BE2C (cell line): ENCODE data around the gene HIVEP3.
"Not testable (repeated sequence)": the region's sequence is repeated elsewhere in the genome, so short reads cannot be mapped to it uniquely, and the experiment has no call there.

ENCODE experiments used
- DNase-seq: peaks from one replicate; pipeline ENCODE4 v3.0.0-alpha.2; 2020
- H3K27me3 ChIP-seq: fragments of 250-450 bp; sonication (Bioruptor Pico); 2 replicates; pipeline ENCODE4 v1.5.1; 2020; ENCODE audit warnings: mild to moderate bottlenecking
- H3K36me3 ChIP-seq: fragments of 250-450 bp; sonication (Bioruptor Pico); 2 replicates; pipeline ENCODE4 v1.5.1; 2020; ENCODE audit warnings: mild to moderate bottlenecking
- H3K4me1 ChIP-seq: fragments of 250-450 bp; sonication (Bioruptor Pico); 2 replicates; pipeline ENCODE4 v1.5.1; 2020
- H3K4me3 ChIP-seq: 2 replicates; pipeline ENCODE4 v1.5.1; 2011; ENCODE audit warnings: low read depth, low read length
- H3K9me3 ChIP-seq: fragments of 250-450 bp; sonication (Bioruptor Pico); 2 replicates; pipeline ENCODE4 v1.5.1; 2020
- TF ChIP-seq, protein P1 (sequence below): IDR thresholded peaks from 2 replicates; pipeline ENCODE4 v1.5.1; 2012; ENCODE audit warnings: mild to moderate bottlenecking, low read depth, low read length

Gene HIVEP3

DNA sequence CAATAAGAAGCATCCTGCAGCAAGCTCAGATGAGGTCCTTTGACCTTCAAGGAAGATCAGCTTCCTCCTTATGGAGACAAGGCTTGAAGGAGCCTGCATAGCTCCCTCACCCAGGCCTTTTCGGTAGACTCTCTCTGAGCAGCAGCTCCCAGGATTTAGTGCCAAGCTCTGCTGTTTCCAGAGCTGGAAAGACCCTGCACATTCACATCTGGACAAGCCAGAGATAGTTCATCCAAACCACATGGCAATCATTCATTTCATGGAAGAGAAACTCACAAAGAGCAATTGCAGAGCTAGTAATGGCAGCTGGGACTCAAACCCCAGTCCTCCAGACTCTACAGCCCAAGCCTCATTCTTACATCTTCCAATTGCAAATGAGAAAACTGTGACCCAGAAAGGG, 357.8 kb downstream of the HIVEP3 start:
- no peaks in the 10 kb centered on the region for H3K9me3 ChIP-seq
- TF ChIP-seq, protein P1, sequence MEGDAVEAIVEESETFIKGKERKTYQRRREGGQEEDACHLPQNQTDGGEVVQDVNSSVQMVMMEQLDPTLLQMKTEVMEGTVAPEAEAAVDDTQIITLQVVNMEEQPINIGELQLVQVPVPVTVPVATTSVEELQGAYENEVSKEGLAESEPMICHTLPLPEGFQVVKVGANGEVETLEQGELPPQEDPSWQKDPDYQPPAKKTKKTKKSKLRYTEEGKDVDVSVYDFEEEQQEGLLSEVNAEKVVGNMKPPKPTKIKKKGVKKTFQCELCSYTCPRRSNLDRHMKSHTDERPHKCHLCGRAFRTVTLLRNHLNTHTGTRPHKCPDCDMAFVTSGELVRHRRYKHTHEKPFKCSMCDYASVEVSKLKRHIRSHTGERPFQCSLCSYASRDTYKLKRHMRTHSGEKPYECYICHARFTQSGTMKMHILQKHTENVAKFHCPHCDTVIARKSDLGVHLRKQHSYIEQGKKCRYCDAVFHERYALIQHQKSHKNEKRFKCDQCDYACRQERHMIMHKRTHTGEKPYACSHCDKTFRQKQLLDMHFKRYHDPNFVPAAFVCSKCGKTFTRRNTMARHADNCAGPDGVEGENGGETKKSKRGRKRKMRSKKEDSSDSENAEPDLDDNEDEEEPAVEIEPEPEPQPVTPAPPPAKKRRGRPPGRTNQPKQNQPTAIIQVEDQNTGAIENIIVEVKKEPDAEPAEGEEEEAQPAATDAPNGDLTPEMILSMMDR = no peak

DNA sequence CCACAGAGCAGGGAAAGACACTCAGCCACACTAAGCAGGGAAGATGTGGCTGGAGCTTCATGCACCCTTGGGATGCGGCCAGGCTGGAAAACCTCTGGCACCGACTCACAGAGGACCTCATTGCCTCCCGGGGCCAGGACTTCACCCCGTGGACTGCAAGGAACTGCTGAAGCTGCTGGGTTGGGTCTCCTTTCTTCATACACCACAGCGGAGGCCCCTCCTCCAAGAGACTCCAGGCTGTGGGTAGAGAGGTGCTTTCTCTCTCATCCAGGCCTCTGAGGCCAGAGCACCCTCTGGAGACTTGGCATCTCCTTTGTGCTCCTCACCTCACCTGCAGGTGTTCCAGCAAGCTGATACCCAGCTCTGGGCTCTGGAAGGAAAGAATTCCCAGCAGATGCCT, 358.2 kb downstream of the HIVEP3 start:
- H3K9me3 ChIP-seq = no peaks in the 10 kb centered on the region
- no peaks in the 10 kb centered on the region for H3K27me3 ChIP-seq
- no peak for DNase-seq
- H3K4me1 ChIP-seq = no peaks in the 10 kb centered on the region
- no peak overlapping the region for H3K4me3 ChIP-seq
- TF ChIP-seq, protein P1 = no peak
- no peaks in the 10 kb centered on the region for H3K36me3 ChIP-seq

More for the DNA sequence above, 357.8 kb downstream of the HIVEP3 start:
- no peaks in the 10 kb centered on the region for H3K36me3 ChIP-seq
- H3K27me3 ChIP-seq = no peaks in the 10 kb centered on the region
- no peaks in the 10 kb centered on the region for H3K4me1 ChIP-seq
- H3K4me3 ChIP-seq = no peak overlapping the region
- no peak for DNase-seq

DNA sequence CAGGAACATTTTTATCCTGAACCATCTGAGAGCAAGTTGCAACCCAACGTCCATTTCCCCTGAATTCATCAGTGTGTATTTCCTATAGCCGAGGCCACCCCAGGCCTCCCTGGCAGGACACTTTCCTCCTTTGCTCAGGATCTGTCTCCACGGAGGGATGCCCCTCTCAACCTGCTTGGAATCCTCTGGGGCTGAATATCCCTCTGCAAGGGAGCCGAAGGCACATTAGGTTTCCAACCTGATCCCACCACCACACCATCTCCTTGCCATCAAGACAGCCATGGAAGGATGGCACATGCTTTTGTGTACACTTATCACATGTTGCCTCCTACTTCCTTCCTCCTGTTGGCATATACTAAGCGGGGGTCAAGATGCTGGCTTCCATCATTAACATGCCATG, 359.4 kb downstream of the HIVEP3 start:
- H3K27me3 ChIP-seq = no peaks in the 10 kb centered on the region
- H3K9me3 ChIP-seq = no peaks in the 10 kb centered on the region
- no peaks in the 10 kb centered on the region for H3K36me3 ChIP-seq
- no peak overlapping the region for H3K4me3 ChIP-seq
- H3K4me1 ChIP-seq = no peaks in the 10 kb centered on the region
- DNase-seq = no peak
- TF ChIP-seq, protein P1 = no peak

DNA sequence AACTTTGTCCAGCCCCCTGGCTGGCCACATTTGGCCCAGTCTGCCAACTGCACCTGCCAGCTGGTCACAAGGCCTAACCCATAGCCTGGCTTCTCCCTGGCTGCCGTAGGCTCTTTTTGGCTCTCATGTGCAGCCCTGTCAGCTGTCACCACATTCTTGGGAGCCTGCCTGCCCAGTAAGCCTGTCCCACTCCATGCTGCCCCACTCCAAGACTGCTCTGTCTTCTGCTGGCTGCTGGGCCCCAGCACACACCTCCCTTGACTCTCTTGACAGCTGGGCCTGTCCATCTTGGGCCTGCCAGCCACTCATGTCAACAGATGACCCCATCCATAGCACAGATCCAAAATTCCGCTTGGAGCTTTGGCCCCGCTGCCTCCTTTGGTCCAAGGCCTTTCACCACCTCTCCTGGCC, 360.0 kb downstream of the HIVEP3 start:
- H3K9me3 ChIP-seq = no peaks in the 10 kb centered on the region
- no peaks in the 10 kb centered on the region for H3K27me3 ChIP-seq
- no peak for DNase-seq
- H3K4me3 ChIP-seq = no peak overlapping the region
- no peaks in the 10 kb centered on the region for H3K4me1 ChIP-seq
- no peaks in the 10 kb centered on the region for H3K36me3 ChIP-seq
- TF ChIP-seq, protein P1 = no peak

DNA sequence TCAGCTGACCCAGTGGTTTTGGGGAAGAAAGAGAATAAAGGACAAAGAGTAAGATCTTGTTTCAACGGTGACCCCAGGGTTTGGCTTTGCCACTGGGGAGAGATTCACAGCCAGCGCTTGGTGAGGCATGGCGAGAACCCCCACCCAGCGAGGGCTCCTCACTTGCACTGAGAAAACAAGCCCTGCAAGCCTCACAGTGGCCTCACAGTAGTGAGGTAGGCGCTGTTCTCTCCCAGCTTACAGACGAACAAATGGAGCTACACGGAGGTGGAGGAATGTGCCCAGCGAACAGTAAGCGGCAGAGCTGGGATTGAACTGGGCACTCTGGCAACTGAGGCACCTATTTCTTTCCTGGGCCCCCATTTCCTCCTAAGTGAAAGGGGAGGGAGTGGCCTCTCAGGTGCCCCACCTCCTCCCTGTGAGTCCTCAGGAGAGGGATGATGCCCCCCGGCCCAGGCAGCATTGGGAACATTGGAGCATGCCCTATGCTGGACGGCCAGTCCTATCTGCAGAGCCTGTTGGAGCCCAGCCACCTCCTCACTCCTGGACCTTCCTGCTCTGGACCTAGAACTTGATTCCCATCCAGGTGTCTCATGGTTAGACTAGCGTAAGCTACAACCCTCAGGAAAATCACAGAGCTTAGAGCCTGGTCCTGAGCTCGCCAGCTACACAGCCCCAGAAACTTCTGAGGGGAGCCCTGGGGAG, 360.8 kb downstream of the HIVEP3 start:
- TF ChIP-seq, protein P1 = no peak
- Histone ChIP-seq H3K9me3 (no peaks in the 10 kb centered on the region), H3K4me1 (no peaks in the 10 kb centered on the region), H3K36me3 (no peaks in the 10 kb centered on the region), H3K4me3 (no peak overlapping the region), H3K27me3 (no peaks in the 10 kb centered on the region)
- DNase-seq = no peak

DNA sequence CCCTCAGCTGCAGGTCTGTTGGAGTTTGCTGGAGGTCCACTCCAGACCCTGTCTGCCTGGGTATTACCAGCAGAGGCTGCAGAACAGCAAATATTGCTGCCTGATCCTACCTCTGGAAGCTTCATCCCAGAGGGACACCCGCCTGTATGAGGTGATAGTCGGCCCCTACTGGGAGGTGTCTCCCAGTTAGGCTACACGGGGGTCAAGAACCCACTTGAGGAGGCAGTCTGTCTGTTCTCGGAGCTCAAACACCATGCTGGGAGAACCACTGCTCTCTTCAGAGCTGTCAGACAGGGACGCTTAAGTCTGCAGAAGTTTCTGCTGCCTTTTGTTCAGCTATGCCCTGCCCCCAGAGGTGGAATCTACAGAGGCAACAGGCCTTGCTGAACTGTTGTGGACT, 364.0 kb downstream of the HIVEP3 start:
- not testable (repeated sequence) for H3K9me3 ChIP-seq, DNase-seq

More for the DNA sequence above, 364.0 kb downstream of the HIVEP3 start:
- not testable (repeated sequence) for H3K36me3 ChIP-seq, H3K4me1 ChIP-seq, H3K27me3 ChIP-seq, H3K4me3 ChIP-seq
